Stimulated activated naive B cell treated with anti-CD40 and anti-IgM and Interleukin-4, amounts not matched to agents 10 μg/mL and 1 μg/mL and 100 μg/mL, for 72 hours (primary cell): Measurements from ENCODE around the gene ZC3H10.
"Not testable (repeated sequence)": the region's sequence is repeated elsewhere in the genome, so short reads cannot be mapped to it uniquely, and the experiment has no call there.

Experiments
- ATAC-seq, 2 donors: fragments of 150-1000 bp; cut with Tn5 transposase; replicated peaks; 2 replicates each; pipeline ENCODE4 v1.10.0; 2021; ENCODE audit warnings: moderate library complexity in 1 of 2
- DNase-seq: peaks from one replicate; pipeline ENCODE4 v3.0.0; 2021
- H3K27ac Mint-ChIP-seq: one replicate; pipeline ENCODE4 v1.8.0; 2022; ENCODE audit warnings: mild to moderate bottlenecking, mixed read lengths
- H3K27me3 Mint-ChIP-seq, 2 donors: one replicate each; pipeline ENCODE4 v1.8.0; 2022; ENCODE audit warnings: mixed read lengths in 2 of 2
- H3K36me3 Mint-ChIP-seq, 2 donors: one replicate each; pipeline ENCODE4 v1.8.0; 2022; ENCODE audit warnings: mixed read lengths in 2 of 2, mild to moderate bottlenecking in 1 of 2
- H3K4me1 Mint-ChIP-seq, 2 donors: one replicate each; pipeline ENCODE4 v1.8.0; 2022; ENCODE audit warnings: mixed read lengths in 2 of 2, mild to moderate bottlenecking in 1 of 2
- H3K4me3 Mint-ChIP-seq, 2 donors: one replicate each; pipeline ENCODE4 v1.8.0; 2022; ENCODE audit warnings: mild to moderate bottlenecking in 2 of 2, mixed read lengths in 2 of 2, moderate library complexity in 1 of 2
- H3K9me3 Mint-ChIP-seq, 2 donors: one replicate each; pipeline ENCODE4 v1.8.0; 2022; ENCODE audit warnings: mixed read lengths in 2 of 2, mild to moderate bottlenecking in 1 of 2

The ZC3H10 gene, protein sequence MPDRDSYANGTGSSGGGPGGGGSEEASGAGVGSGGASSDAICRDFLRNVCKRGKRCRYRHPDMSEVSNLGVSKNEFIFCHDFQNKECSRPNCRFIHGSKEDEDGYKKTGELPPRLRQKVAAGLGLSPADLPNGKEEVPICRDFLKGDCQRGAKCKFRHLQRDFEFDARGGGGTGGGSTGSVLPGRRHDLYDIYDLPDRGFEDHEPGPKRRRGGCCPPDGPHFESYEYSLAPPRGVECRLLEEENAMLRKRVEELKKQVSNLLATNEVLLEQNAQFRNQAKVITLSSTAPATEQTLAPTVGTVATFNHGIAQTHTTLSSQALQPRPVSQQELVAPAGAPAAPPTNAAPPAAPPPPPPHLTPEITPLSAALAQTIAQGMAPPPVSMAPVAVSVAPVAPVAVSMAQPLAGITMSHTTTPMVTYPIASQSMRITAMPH

DNA sequence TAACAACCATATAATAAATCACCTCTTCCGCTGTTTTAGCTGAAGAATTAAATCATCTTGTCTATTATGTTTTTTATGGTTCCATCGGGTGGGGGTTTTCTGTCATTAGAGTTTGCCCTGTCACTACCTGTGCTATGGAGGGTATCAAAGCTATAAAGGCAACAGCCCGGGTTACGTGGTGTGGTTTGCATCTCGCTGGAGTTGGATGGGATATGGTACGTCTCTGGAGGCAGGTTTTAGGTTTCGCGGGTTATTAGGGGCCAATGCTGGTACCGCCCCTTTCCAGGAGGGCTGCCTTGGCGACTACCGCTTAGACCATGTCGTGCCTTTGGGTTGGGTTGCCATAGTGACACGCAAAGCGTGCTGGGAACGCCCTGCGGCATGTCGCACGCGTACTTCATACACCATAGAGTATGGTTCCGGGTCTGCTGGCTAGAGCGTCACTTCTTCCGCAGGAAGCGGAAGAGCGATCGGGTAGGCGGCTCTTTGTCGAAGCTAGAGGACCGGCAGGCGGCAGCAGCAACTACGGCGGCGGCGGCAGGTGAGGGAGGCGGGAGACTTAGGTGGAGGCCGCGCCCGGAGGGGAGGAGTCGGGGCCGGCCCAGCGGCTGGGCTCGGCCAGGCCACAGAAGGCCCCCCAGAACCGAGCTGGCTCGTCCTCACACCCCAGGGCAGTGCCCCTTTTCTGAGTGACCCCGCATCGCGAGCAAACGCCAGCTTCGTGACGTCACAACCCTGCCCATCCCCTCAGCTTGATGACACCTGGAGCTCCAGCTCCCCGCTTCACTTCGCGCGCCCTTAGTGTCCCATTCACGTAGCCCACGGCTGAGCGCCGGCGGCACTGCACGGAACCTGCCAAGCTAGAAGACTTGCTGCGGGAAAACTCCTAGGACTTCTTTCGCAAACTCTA, at the start of gene ZC3H10:
ZC3H10 (plus strand) TSS at position 489 of the 910 bp plus-strand sequence. CDS start 2,297 bp downstream, outside the sequence.
- H3K27me3 Mint-ChIP-seq = peaks cover 0 to 4% of the 10 kb centered on the region in 2 donors
- H3K36me3 Mint-ChIP-seq = peaks cover 39 to 55% of the 10 kb centered on the region in 2 donors
- peak within 1 kb of the TSS; percentile 99 to 100 for H3K4me3 Mint-ChIP-seq
- no peaks in the 10 kb centered on the region for H3K9me3 Mint-ChIP-seq
- H3K27ac Mint-ChIP-seq = peak within 1 kb of the TSS; percentile 100
- DNase-seq = peak; percentile 98
- H3K4me1 Mint-ChIP-seq = peaks cover 29 to 55% of the 10 kb centered on the region in 2 donors
- ATAC-seq = peak; percentile 86 to 88

DNA sequence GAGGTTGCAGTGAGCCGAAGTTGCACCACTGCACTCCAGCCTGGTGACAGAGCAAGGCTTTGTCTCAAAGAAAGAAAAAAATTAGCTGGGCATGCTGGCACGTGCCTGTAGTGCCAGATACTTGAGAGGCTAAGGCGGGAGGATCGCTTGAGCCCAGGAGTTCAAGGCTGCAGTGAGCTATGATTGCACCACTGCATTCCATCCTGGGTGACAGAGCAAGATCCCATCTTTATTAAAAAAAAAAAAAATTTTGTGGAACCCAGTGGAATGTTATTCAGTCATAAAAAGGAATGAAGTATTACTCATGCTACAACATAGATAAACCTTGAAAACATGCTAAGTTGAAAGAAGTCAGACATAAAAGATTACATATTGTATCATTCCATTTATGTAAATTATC, 46.4 kb upstream of the ZC3H10 start:
- Mint-ChIP-seq H3K4me1 (no peaks in the 10 kb centered on the region), H3K27ac (no peak overlapping the region), H3K4me3 (no peak overlapping the region), H3K9me3 (no peaks in the 10 kb centered on the region), H3K36me3 (no peaks in the 10 kb centered on the region), H3K27me3 (peaks cover 5 to 6% of the 10 kb centered on the region in 2 donors)
- ATAC-seq (no peak), DNase-seq (no peak)

DNA sequence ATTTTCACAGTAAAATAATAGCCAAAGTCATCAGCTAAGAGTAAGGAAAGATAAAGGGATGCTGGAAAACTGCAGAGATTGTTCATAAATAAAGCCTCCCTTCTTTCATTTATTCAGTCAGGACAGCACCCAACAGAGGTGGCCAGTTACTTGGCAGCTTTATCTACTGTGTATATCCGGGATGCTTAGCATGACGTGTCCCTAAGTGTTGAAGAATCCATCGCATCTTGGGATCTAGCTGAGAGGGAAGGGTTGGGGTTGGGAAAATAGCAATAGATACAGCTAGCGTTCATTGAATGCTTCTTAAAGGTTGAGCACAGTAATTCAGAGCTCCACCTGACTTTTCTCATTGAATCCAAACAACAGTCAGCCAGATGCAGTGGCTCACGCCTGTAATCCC, 43.7 kb upstream of the ZC3H10 start:
- Mint-ChIP-seq H3K27me3 (peaks cover 5 to 14% of the 10 kb centered on the region in 2 donors), H3K27ac (no peak overlapping the region), H3K9me3 (no peaks in the 10 kb centered on the region), H3K36me3 (no peaks in the 10 kb centered on the region), H3K4me1 (peaks cover 1 to 8% of the 10 kb centered on the region in 2 donors), H3K4me3 (no peak overlapping the region)
- DNase-seq (no peak), ATAC-seq (no peak)

DNA sequence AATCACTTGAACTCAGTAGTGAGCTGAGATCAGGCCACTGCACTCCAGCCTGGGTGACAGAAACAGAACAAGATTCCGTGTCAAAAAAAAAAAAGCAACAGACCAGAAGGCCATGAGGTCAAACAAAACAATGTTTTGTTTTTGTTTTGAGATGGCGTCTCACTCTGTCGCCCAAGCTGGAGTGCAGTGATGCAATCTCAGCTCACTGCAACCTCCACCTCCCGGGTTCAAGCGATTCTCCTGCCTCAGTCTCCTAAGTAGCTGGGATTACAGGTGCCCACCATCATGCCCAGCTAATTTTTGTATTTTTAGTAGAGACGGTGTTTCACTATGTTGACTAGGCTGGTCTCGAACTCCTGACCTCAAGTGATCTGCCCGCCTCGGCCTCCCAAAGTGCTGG, 40.1 kb upstream of the ZC3H10 start:
- H3K4me3 Mint-ChIP-seq, H3K9me3 Mint-ChIP-seq, ATAC-seq, H3K36me3 Mint-ChIP-seq, DNase-seq: not testable (repeated sequence)
- Mint-ChIP-seq H3K27ac (peak overlapping the region; percentile 56), H3K27me3 (peaks cover 22 to 43% of the 10 kb centered on the region in 2 donors), H3K4me1 (peaks cover 7 to 18% of the 10 kb centered on the region in 2 donors)

DNA sequence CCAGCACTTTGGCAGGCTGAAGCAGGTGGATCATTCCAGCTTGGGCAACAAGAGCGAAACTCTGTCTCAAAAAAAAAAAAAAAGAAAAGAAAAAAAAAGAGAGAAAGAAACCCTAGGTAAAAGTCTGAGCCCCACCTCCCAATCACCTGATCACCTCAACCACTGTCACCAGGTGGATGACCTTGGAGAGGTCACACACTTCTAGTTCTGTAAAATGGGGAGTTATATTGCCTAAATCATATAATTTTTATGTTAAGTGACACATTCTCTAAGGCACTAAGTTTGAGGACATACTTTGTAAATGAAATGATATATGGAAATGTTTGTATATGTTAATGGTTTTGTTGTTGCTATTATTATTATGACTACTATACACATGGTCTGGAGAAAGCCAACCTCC, 39.6 kb upstream of the ZC3H10 start:
- no peak for ATAC-seq
- Mint-ChIP-seq H3K4me3 (peak overlapping the region; percentile 81 to 83), H3K27me3 (peaks cover 20 to 44% of the 10 kb centered on the region in 2 donors), H3K4me1 (peaks cover 7 to 18% of the 10 kb centered on the region in 2 donors), H3K27ac (peak overlapping the region; percentile 56), H3K36me3 (no peaks in the 10 kb centered on the region), H3K9me3 (no peaks in the 10 kb centered on the region)
- no peak for DNase-seq

DNA sequence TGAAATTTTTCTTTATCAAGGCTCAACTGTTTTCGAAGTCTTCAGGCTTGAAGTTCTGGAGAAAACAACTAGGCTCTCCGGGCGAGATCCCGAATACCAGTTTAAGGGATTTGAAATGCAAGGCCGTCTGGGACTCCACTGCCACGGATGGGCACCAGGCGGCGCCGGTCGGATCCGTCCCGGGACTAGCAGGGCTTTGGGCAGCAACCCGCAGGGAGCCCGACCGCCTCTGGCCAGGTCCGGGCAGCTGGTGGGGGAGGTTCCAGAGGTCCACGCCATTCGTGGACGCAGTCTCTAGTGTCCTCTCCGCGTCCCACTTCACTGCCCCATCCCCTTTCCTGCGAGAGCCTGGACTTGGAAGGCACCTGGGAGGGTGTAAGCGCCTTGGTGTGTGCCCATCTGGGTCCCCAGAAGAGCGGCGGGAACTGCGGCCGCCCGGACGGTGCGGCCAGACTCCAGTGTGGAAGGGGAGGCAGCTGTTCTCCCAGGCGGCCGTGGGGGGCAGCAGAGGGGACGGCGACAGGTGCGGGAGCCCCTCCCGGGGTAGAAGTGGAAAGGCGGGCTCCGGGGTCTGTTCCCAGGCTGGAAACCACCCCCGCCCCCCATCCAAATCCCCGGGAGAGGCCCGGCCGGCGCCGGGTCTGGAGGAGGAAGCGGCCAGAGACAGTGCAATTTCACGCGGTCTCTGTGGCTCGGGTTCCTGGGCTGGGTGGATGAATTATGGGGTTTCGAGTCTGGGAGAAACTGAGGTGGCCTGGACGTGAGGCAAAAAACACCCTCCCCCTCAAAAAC, 38.9 kb upstream of the ZC3H10 start:
- peak overlapping the region; percentile 20 for H3K27ac Mint-ChIP-seq
- no peaks in the 10 kb centered on the region for H3K36me3 Mint-ChIP-seq
- peaks cover 7 to 18% of the 10 kb centered on the region in 2 donors for H3K4me1 Mint-ChIP-seq
- no peaks in the 10 kb centered on the region for H3K9me3 Mint-ChIP-seq
- H3K4me3 Mint-ChIP-seq = peak overlapping the region; percentile 81 to 83
- peak; percentile 80 to 83 for ATAC-seq
- peak; percentile 16 for DNase-seq
- peaks cover 26 to 51% of the 10 kb centered on the region in 2 donors for H3K27me3 Mint-ChIP-seq

DNA sequence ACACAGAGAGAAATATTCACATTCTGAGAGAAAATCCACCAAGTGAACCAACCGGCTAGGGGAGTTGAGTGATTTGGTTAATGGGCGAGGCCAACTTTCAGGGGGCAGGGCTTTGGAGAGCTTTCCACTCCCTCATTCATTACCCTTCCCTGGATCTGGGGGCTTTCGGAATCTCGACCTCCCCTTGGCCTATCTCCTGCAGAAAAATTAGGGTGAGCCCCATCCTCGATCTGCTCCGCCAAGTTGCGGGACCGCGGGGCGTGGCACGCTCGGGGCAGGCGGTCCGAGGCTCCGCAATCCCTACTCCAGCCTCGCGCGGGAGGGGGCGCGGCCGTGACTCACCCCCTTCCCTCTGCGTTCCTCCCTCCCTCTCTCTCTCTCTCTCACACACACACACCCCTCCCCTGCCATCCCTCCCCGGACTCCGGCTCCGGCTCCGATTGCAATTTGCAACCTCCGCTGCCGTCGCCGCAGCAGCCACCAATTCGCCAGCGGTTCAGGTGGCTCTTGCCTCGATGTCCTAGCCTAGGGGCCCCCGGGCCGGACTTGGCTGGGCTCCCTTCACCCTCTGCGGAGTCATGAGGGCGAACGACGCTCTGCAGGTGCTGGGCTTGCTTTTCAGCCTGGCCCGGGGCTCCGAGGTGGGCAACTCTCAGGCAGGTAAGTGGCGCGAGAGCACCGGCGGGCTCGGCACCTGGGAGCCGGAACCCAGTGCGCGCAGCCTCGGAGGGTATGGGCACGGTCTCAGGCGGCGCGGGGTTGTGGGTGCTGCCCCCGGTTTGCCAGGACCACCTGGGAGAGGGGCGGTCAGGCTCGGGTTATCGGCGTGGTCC, 38.1 kb upstream of the ZC3H10 start, which contains the start of gene ERBB3:
ERBB3 (plus strand) TSS at position 443 of the 833 bp plus-strand sequence; CDS start at position 579, 136 bp downstream.
- peaks cover 7 to 18% of the 10 kb centered on the region in 2 donors for H3K4me1 Mint-ChIP-seq
- no peaks in the 10 kb centered on the region for H3K36me3 Mint-ChIP-seq
- H3K27ac Mint-ChIP-seq = peak within 1 kb of the TSS; percentile 20
- H3K27me3 Mint-ChIP-seq = peaks cover 26 to 56% of the 10 kb centered on the region in 2 donors
- peak within 1 kb of the TSS; percentile 81 to 83 for H3K4me3 Mint-ChIP-seq
- peak; percentile 60 to 66 for ATAC-seq
- no peaks in the 10 kb centered on the region for H3K9me3 Mint-ChIP-seq
- peak; percentile 27 for DNase-seq

DNA sequence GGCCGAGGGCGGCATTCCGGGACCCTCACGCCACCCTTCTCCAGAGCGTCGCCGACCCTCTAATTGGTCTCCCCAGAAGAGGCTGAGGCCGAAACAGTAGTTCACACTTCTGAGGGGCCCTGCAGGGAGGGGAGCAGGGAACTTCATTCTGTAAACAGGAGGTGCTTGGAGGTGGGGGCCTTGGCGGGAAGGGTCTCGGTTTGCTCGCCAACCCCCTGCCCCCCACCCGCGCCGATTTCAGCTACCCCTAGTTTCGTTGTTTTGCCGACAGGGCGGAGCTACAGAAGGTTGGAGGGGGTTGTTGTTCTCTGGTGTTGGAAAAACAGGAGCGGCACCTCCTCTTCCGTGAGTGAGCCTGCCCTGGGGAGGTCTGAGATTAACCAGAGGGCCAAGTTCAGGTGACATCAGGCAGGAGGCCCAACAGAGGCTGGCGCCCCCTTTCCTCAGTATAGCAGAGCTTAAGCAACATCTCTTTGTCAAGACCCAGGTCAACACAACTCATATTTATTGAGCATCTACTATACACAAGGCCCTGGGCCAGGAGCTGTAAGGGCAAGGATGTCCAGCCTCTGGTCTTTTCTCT, 37.4 kb upstream of the ZC3H10 start:
- H3K9me3 Mint-ChIP-seq = no peaks in the 10 kb centered on the region

DNA sequence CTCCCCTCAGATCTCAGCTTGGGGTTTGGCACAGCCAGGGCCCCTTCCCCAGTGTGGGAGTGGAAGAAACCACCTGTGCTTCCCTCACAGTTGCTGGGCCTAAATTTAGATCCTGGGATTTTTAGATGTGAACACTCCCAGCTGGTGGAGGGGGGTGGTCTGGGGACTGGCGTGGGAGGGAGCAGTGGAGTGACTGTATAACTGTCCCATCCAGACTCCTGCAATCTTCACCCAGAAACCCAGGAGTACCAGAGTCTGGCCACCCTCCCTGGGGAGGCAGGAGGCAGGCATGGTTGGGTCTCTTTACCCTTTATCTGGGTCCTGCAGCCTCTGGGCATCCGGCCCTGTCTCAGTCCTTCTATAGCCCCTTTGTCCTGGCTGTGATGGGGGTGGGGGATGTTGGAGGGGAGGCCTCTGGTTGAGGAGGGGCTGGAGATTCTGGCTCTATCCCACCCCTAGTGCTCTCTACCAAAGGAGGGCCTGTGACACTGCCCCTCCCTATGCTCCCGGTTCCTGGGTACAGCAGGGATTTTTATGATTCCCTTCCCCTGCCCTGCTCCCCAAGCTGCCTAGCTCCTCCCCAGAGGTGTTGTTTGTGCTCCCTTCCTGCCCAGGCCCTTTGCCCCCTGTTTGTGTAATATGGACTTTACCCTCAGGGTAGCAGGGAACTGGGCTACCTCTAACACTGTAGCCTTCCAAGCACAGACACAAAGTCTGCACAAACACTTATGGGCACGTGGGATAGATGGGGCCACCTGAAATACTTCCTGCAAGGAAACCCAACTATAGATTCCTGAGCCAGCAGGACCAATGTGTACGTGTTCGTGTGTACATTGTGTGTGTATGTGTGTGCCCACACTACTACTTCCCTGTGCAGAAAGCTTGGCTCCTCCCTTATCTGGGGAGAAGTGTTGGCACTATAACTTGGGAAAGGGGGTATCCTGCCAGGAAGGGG, 36.4 kb upstream of the ZC3H10 start:
- Mint-ChIP-seq H3K4me1 (peaks cover 7 to 18% of the 10 kb centered on the region in 2 donors), H3K4me3 (peak overlapping the region; percentile 53 to 56), H3K27ac (no peak overlapping the region), H3K36me3 (no peaks in the 10 kb centered on the region), H3K27me3 (peaks cover 26 to 56% of the 10 kb centered on the region in 2 donors), H3K9me3 (no peaks in the 10 kb centered on the region)
- DNase-seq = no peak
- ATAC-seq = no peak

More for the DNA sequence above, 37.4 kb upstream of the ZC3H10 start:
- H3K4me1 Mint-ChIP-seq = peaks cover 7 to 18% of the 10 kb centered on the region in 2 donors
- H3K27ac Mint-ChIP-seq = no peak overlapping the region
- H3K27me3 Mint-ChIP-seq = peaks cover 26 to 56% of the 10 kb centered on the region in 2 donors
- ATAC-seq (no peak), DNase-seq (no peak)
- no peaks in the 10 kb centered on the region for H3K36me3 Mint-ChIP-seq
- H3K4me3 Mint-ChIP-seq = peak overlapping the region; percentile 81 to 83

DNA sequence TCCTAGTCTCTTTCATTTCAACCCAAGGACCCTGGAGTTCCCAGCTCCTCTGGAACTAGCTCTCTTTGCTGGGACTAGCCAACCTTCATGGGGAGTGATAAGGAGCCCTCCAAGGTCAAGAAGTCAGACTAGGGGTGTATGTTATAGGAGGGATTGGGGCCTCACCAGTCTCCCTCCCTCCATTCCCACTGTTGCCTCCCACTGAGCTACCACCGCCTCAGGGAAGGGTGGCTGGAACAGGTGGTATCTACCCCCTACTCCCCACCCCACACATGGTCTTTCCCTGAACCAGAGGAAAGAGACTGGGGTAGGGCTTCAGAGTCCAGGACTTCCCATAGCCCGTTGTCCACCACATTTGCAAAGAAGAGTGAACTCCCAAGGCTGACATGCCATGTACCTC, 35.7 kb upstream of the ZC3H10 start:
- H3K4me1 Mint-ChIP-seq = peaks cover 7 to 18% of the 10 kb centered on the region in 2 donors
- no peak for DNase-seq
- H3K36me3 Mint-ChIP-seq = no peaks in the 10 kb centered on the region
- peaks cover 26 to 56% of the 10 kb centered on the region in 2 donors for H3K27me3 Mint-ChIP-seq
- no peak overlapping the region for H3K27ac Mint-ChIP-seq
- H3K4me3 Mint-ChIP-seq = no peak overlapping the region
- H3K9me3 Mint-ChIP-seq = no peaks in the 10 kb centered on the region
- no peak for ATAC-seq

DNA sequence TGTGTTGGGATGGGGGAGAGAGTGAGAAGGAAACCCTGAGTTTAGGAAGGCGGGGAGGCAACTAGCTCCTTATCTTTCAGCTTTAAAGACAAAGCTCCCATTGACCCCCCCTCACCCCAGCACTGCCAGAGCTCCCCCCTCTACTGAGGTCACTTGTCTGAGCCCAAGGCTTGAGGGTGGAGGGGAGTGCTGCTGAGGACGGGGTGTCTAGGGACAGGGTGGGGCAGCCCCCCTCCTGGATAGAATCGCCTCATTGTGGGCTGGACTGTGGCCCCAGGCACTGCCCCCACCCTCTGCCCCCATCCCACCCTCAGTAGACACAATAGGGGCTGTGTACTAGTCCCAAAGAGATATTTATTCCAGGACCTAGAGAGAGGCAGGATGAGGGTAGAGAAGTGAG, 35.1 kb upstream of the ZC3H10 start:
- Mint-ChIP-seq H3K27ac (no peak overlapping the region), H3K9me3 (no peaks in the 10 kb centered on the region), H3K36me3 (no peaks in the 10 kb centered on the region), H3K27me3 (peaks cover 26 to 56% of the 10 kb centered on the region in 2 donors), H3K4me1 (peaks cover 7 to 18% of the 10 kb centered on the region in 2 donors), H3K4me3 (no peak overlapping the region)
- no peak for DNase-seq
- no peak for ATAC-seq
